IMR-90 (cell line): ENCODE results near the gene TPM3. TPM values are rescaled to one million over a fixed set of nuclear protein-coding genes. Genes with fewer than 3 reads are reported as not detected.

Source experiments
- ATAC-seq: fragments of 200-7000 bp; cut with Tn5 transposase; 2 replicates; pipeline ENCODE4 v1.9.1; 2020; ENCODE audit warnings: low read depth, mild to moderate bottlenecking, moderate library complexity
- BruUV-seq: library from RNA; stranded (reverse); fragments of 400-500 nt; replicated peaks from 2 replicates; lab custom pipeline; 2021; lab: Mats Ljungman, UMichigan
- CTCF ChIA-PET: fragments of 300-600 bp; formaldehyde crosslinking; extraction: SDS; loops from one replicate; lab custom pipeline; 2021; ENCODE audit warnings: antibody characterized with exemption; lab: Yijun Ruan, JAX
- POLR2A ChIA-PET: fragments of 300-600 bp; sonication (Branson Sonifier 250); formaldehyde crosslinking; loops from one replicate; lab custom pipeline; 2022; ENCODE audit warnings: antibody characterized with exemption; ENCODE audit not compliant: unreplicated experiment; lab: Charles Lee
- DNase-seq: peaks from one replicate; pipeline ENCODE4 v3.0.0; 2013
- H2AFZ ChIP-seq: replicated peaks from 2 replicates; pipeline ENCODE3; 2013; ENCODE audit warnings: low read length, mild to moderate bottlenecking; ENCODE audit not compliant: poor library complexity
- H2AK5ac ChIP-seq: 2 replicates; pipeline ENCODE4 v1.6.1; 2013; ENCODE audit warnings: low read depth, low read length, inconsistent platforms
- H2AK9ac ChIP-seq: replicated peaks from 2 replicates; pipeline ENCODE3; 2013; ENCODE audit warnings: mild to moderate bottlenecking, low read depth, low read length, moderate library complexity; ENCODE audit not compliant: poor library complexity
- H2BK120ac ChIP-seq: 2 replicates; pipeline ENCODE4 v1.6.1; 2013; ENCODE audit warnings: low read depth, low read length, inconsistent platforms
- H2BK15ac ChIP-seq: 3 replicates; pipeline ENCODE4 v1.6.1; 2013; ENCODE audit warnings: low read depth, low read length, inconsistent platforms
- H2BK20ac ChIP-seq: 2 replicates; pipeline ENCODE4 v1.6.1; 2013; ENCODE audit warnings: low read depth, mild to moderate bottlenecking, inconsistent platforms, low read length, moderate library complexity
- H2BK5ac ChIP-seq: 2 replicates; pipeline ENCODE4 v1.6.1; 2013; ENCODE audit warnings: mild to moderate bottlenecking, low read depth, low read length, inconsistent platforms; ENCODE audit not compliant: poor library complexity, severe bottlenecking
- H3K14ac ChIP-seq: replicated peaks from 2 replicates; pipeline ENCODE4 v1.6.1; 2013; ENCODE audit warnings: low read depth, low read length, inconsistent platforms
- H3K18ac ChIP-seq: 2 replicates; pipeline ENCODE4 v1.6.1; 2013; ENCODE audit warnings: low read depth, low read length, control low read depth
- H3K23ac ChIP-seq: 2 replicates; pipeline ENCODE4 v1.6.1; 2013; ENCODE audit warnings: low read depth, low read length, inconsistent platforms
- H3K27ac ChIP-seq: 2 replicates; pipeline ENCODE4 v1.5.1; 2013; ENCODE audit warnings: mild to moderate bottlenecking, control low read depth, low read length; ENCODE audit not compliant: insufficient read depth
- H3K27me3 ChIP-seq: 2 replicates; pipeline ENCODE4 v1.6.1; 2013; ENCODE audit warnings: low read length; ENCODE audit not compliant: control insufficient read depth, insufficient read depth
- H3K36me3 ChIP-seq: 2 replicates; pipeline ENCODE4 v1.6.1; 2013; ENCODE audit warnings: low read length, mixed read lengths; ENCODE audit not compliant: control insufficient read depth, insufficient read depth
- H3K4ac ChIP-seq: 2 replicates; pipeline ENCODE4 v1.6.1; 2013; ENCODE audit warnings: low read depth, low read length, inconsistent platforms
- H3K4me1 ChIP-seq: 2 replicates; pipeline ENCODE4 v1.6.1; 2013; ENCODE audit warnings: low read length, mixed read lengths; ENCODE audit not compliant: control insufficient read depth, insufficient read depth
- H3K4me2 ChIP-seq: 2 replicates; pipeline ENCODE4 v1.6.1; 2013; ENCODE audit warnings: low read depth, mild to moderate bottlenecking, control low read depth, low read length, moderate library complexity
- H3K4me3 ChIP-seq: 2 replicates; pipeline ENCODE4 v1.5.1; 2013; ENCODE audit warnings: low read depth, mild to moderate bottlenecking, control low read depth, low read length, moderate library complexity; ENCODE audit not compliant: insufficient read depth
- H3K56ac ChIP-seq: 2 replicates; pipeline ENCODE4 v1.6.1; 2013; ENCODE audit warnings: low read length, inconsistent platforms; ENCODE audit not compliant: insufficient read depth; ENCODE audit errors: extremely low read depth
- H3K79me1 ChIP-seq, 2 experiments: 2 replicates each; pipeline ENCODE4 v1.6.1; 2013; ENCODE audit warnings: low read length in 2 of 2, inconsistent platforms in 1 of 2, low read depth in 1 of 2
- H3K9ac ChIP-seq: 2 replicates; pipeline ENCODE4 v1.6.1; 2013; ENCODE audit warnings: low read depth, low read length, control low read depth
- H3K9me1 ChIP-seq: 2 replicates; pipeline ENCODE4 v1.6.1; 2013; ENCODE audit warnings: low read length, inconsistent platforms; ENCODE audit not compliant: insufficient read depth
- H3K9me3 ChIP-seq: 2 replicates; pipeline ENCODE4 v1.6.1; 2013; ENCODE audit warnings: low read length; ENCODE audit not compliant: control insufficient read depth, insufficient read depth
- H4K20me1 ChIP-seq: 2 replicates; pipeline ENCODE4 v1.6.1; 2013; ENCODE audit warnings: low read length, inconsistent platforms; ENCODE audit not compliant: insufficient read depth
- H4K5ac ChIP-seq: 2 replicates; pipeline ENCODE4 v1.6.1; 2013; ENCODE audit warnings: mild to moderate bottlenecking, low read depth, low read length, control low read depth
- H4K8ac ChIP-seq, 2 experiments: 2 replicates each; pipeline ENCODE4 v1.6.1; 2013; ENCODE audit warnings: low read depth in 2 of 2, low read length in 2 of 2, control low read depth in 1 of 2, inconsistent platforms in 1 of 2
- H4K91ac ChIP-seq: 2 replicates; pipeline ENCODE4 v1.6.1; 2013; ENCODE audit warnings: low read depth, low read length, inconsistent platforms; ENCODE audit not compliant: insufficient read depth
- BHLHE40 ChIP-seq: fragments of 150-350 bp; IDR thresholded peaks from 2 replicates; pipeline ENCODE4 v1.6.1; 2016; ENCODE audit warnings: mild to moderate bottlenecking, low read depth, low read length
- CEBPB ChIP-seq: IDR thresholded peaks from 2 replicates; pipeline ENCODE4 v1.6.1; 2012; ENCODE audit warnings: low read depth, low read length, improper control_type of control experiment
- CHD1 ChIP-seq: IDR thresholded peaks from 2 replicates; pipeline ENCODE4 v1.6.1; 2012; ENCODE audit warnings: low read depth, low read length, improper control_type of control experiment
- CTCF ChIP-seq: conservative IDR thresholded peaks from 2 replicates; pipeline ENCODE4 v1.5.1; 2012; ENCODE audit warnings: mild to moderate bottlenecking, low read depth, low read length, improper control_type of control experiment
- ELK1 ChIP-seq: fragments of 150-350 bp; IDR thresholded peaks from 2 replicates; pipeline ENCODE4 v1.6.1; 2016; ENCODE audit warnings: low read depth, mild to moderate bottlenecking, low read length, moderate library complexity, borderline replicate concordance
- FOS ChIP-seq: fragments of 150-350 bp; IDR thresholded peaks from 2 replicates; pipeline ENCODE4 v1.6.1; 2016; ENCODE audit warnings: low read depth, low read length
- MAFK ChIP-seq: IDR thresholded peaks from 2 replicates; pipeline ENCODE4 v1.6.1; 2012; ENCODE audit warnings: low read depth, low read length, improper control_type of control experiment
- MAZ ChIP-seq: IDR thresholded peaks from 2 replicates; pipeline ENCODE4 v1.6.1; 2012; ENCODE audit warnings: low read depth, mild to moderate bottlenecking, low read length, improper control_type of control experiment, moderate library complexity, borderline replicate concordance
- MXI1 ChIP-seq: IDR thresholded peaks from 2 replicates; pipeline ENCODE4 v1.6.1; 2012; ENCODE audit warnings: low read depth, mild to moderate bottlenecking, low read length, moderate library complexity, borderline replicate concordance
- NFE2L2 ChIP-seq: fragments of 150-350 bp; IDR thresholded peaks from 2 replicates; pipeline ENCODE4 v1.6.1; 2016; ENCODE audit warnings: low read depth, mild to moderate bottlenecking, low read length
- POLR2A ChIP-seq: IDR thresholded peaks from 2 replicates; pipeline ENCODE4 v1.6.1; 2012; ENCODE audit warnings: mild to moderate bottlenecking, low read depth, low read length
- RAD21 ChIP-seq: IDR thresholded peaks from 2 replicates; pipeline ENCODE4 v1.6.1; 2012; ENCODE audit warnings: low read length, improper control_type of control experiment
- RCOR1 ChIP-seq: IDR thresholded peaks from 2 replicates; pipeline ENCODE4 v1.6.1; 2012; ENCODE audit warnings: mild to moderate bottlenecking, low read length, improper control_type of control experiment; ENCODE audit not compliant: insufficient replicate concordance
- RFX5 ChIP-seq: IDR thresholded peaks from 2 replicates; pipeline ENCODE4 v1.8.0; 2012; ENCODE audit warnings: low read depth, mild to moderate bottlenecking, low read length, moderate library complexity
- SMC3 ChIP-seq: fragments of 150-350 bp; IDR thresholded peaks from 2 replicates; pipeline ENCODE4 v1.6.1; 2016; ENCODE audit warnings: low read depth, mild to moderate bottlenecking, antibody characterized with exemption, low read length, moderate library complexity
- USF2 ChIP-seq: fragments of 150-350 bp; IDR thresholded peaks from 2 replicates; pipeline ENCODE4 v1.6.1; 2017; ENCODE audit warnings: mild to moderate bottlenecking, antibody characterized with exemption, low read length, low read depth
- WGBS, 2 experiments: methylation state at CpG; one replicate each; pipeline versions ENCODE4 v1.1.5 to v1.1.7; 2013; ENCODE audit warnings: missing lambda C conversion rate in 2 of 2; ENCODE audit not compliant: insufficient read length in 1 of 2; ENCODE audit errors: extremely low coverage in 2 of 2; 5-methylcytosine and 5-hydroxymethylcytosine counted together
- dilution Hi-C: fragments of 300-500 bp; cut with HindIII; formaldehyde crosslinking; loops from one replicate; pipeline ENCODE4 v1.14.3; 2018; ENCODE audit warnings: low sequenced_read_pairs; ENCODE audit not compliant: unreplicated experiment
- in situ Hi-C: fragments of 300-500 bp; cut with MboI; formaldehyde crosslinking; loops from 3 replicates; pipeline ENCODE4 v1.14.3; 2019; ENCODE audit warnings: low sequenced_read_pairs, inconsistent platforms, mixed read lengths
- intact Hi-C: fragments of 100-400 bp; cut with micrococcal nuclease; formaldehyde crosslinking; loops from 2 replicates; pipeline ENCODE4 v1.10.0; 2022
- polyA plus RNA-seq, 3 experiments: library from polyadenylated mRNA; depleted of rRNA; stranded (reverse); fragments of >200 nt; gene quantifications; 2 replicates each; pipeline ENCODE4 v1.2.3, GENCODE V29; 2012; ENCODE audit warnings: low replicate concordance in 1 of 3
- total RNA-seq: library from RNA; depleted of rRNA; stranded (reverse); fragments of >200 nt; gene quantifications from 2 replicates; pipeline ENCODE4 v1.2.3, GENCODE V29; 2012

Gene TPM3
- total and polyA plus RNA-seq, 2 of the 4 experiments (the other 2 are of a cell fraction), result 438 to 530 TPM

- Histone ChIP-seq H3K14ac (no peak overlapping the region), H3K23ac (no peak overlapping the region), H4K91ac (no peak overlapping the region), H2AFZ (no peak overlapping the region), H3K27me3 (no peaks in the 10 kb centered on the region), H3K36me3 (peaks cover 66% of the 10 kb centered on the region), H3K4me2 (no peak overlapping the region), H2AK5ac (no peak overlapping the region), H2BK15ac (no peak overlapping the region), H3K4me3 (no peak overlapping the region), H2BK120ac (no peak overlapping the region), H3K79me1 (peaks cover 45 to 56% of the 10 kb centered on the region in 2 experiments), H4K8ac (no peak overlapping the region), H3K27ac (no peak overlapping the region), H3K9me3 (no peaks in the 10 kb centered on the region), H3K56ac (no peak overlapping the region), H3K9ac (no peak overlapping the region), H3K4me1 (peaks cover 4% of the 10 kb centered on the region), H3K4ac (no peak overlapping the region), H4K20me1 (peaks cover 62% of the 10 kb centered on the region), H3K9me1 (peaks cover 2% of the 10 kb centered on the region; the same call in 1 of the 2 replicates), H3K18ac (no peak overlapping the region), H2BK20ac (no peak overlapping the region), H4K5ac (no peak overlapping the region), H2AK9ac (no peak overlapping the region), H2BK5ac (no peak overlapping the region)
- intact Hi-C loops, result no loop called here
- dilution Hi-C loops, result no loop called here
- WGBS, 2 experiments, result 100% methylated on average over 1 of the region's 5 CpGs; no CpG with 5 or more reads in 1 of the 2 experiments
- BruUV-seq, result no TSS peak
- ChIA-PET CTCF (no interaction called here), POLR2A (no interaction called here)
- no peak for DNase-seq
- ATAC-seq, result no peak
- no peak for TF ChIP-seq MAZ
- TF ChIP-seq NFE2L2, result no peak
- TF ChIP-seq RAD21, result no peak
- TF ChIP-seq RFX5, result no peak
- TF ChIP-seq CHD1, result no peak
- no peak for TF ChIP-seq CEBPB
- TF ChIP-seq MXI1, result no peak
- no peak for TF ChIP-seq FOS
- no peak for TF ChIP-seq SMC3
- no peak for TF ChIP-seq MAFK
- TF ChIP-seq USF2, result no peak
- TF ChIP-seq RCOR1, result no peak
- TF ChIP-seq BHLHE40, result no peak
- TF ChIP-seq POLR2A, result no peak
- no peak for TF ChIP-seq ELK1
- TF ChIP-seq CTCF, result no peak
- in situ Hi-C loops, result no loop called here
Measured at GRCh38 chr1:154171880-154172279, 20.0 kb downstream of the TPM3 start.
